Thymus (tissue), 14 donors: ENCODE measurements around the gene GRAMD1B. TPM values are rescaled to one million over a fixed set of nuclear protein-coding genes. Genes with fewer than 3 reads are reported as not detected.

Source experiments
- DNase-seq, 9 donors: peaks; one replicate each; pipeline ENCODE4 v3.0.0-alpha.2; 2013; ENCODE audit warnings: low spot score in 9 of 9, low read depth in 6 of 9, missing footprints in 1 of 9
- H3K27ac ChIP-seq, 2 donors: one replicate each; pipeline ENCODE4 v1.5.1; 2013; ENCODE audit warnings: control low read depth in 1 of 2, low read depth in 1 of 2, low read length in 1 of 2, mild to moderate bottlenecking in 1 of 2, moderate library complexity in 1 of 2
- H3K27me3 ChIP-seq, 2 donors: one replicate each; pipeline ENCODE4 v1.5.1; 2013; ENCODE audit warnings: low read length in 1 of 2; ENCODE audit not compliant: control insufficient read depth in 2 of 2, insufficient read depth in 1 of 2
- H3K36me3 ChIP-seq, 2 donors: one replicate each; pipeline ENCODE4 v1.5.1; 2013; ENCODE audit warnings: low read length in 1 of 2, mild to moderate bottlenecking in 1 of 2, moderate library complexity in 1 of 2; ENCODE audit not compliant: control insufficient read depth in 2 of 2, insufficient read depth in 2 of 2
- H3K4me1 ChIP-seq, 2 donors: one replicate each; pipeline ENCODE4 v1.5.1; 2013; ENCODE audit warnings: low read length in 2 of 2; ENCODE audit not compliant: control insufficient read depth in 2 of 2, insufficient read depth in 2 of 2
- H3K4me3 ChIP-seq, 2 donors: one replicate each; pipeline ENCODE4 v1.5.1; 2013; ENCODE audit warnings: low read length in 2 of 2, control low read depth in 1 of 2, mild to moderate bottlenecking in 1 of 2
- H3K9me3 ChIP-seq, 2 donors: one replicate each; pipeline ENCODE4 v1.5.1; 2013; ENCODE audit warnings: low read length in 1 of 2, mild to moderate bottlenecking in 1 of 2; ENCODE audit not compliant: control insufficient read depth in 2 of 2, insufficient read depth in 1 of 2
- WGBS: extraction: QIAGEN DNeasy Blood & Tissue Kit; methylation state at CpG from one replicate; pipeline ENCODE4 v1.1.7; 2013; 5-methylcytosine and 5-hydroxymethylcytosine counted together
- long read RNA-seq, 10 donors: transcript quantifications; one replicate each; lab custom pipeline, GENCODE V29; 2026
- polyA plus RNA-seq: library from polyadenylated mRNA; stranded (reverse); fragments of 200-250 nt; gene quantifications from one replicate; pipeline ENCODE4 v1.2.3, GENCODE V29; 2013
- total RNA-seq: library from RNA; stranded (reverse); fragments of 120-200 nt; gene quantifications from one replicate; pipeline ENCODE4 v1.2.4, GENCODE V29; 2013
- donor health status: healthy.

Gene GRAMD1B
- 15.6 TPM for total RNA-seq
- polyA plus RNA-seq, result 4.8 TPM
- long read RNA-seq, donor 1, result 0 reads
- long read RNA-seq, donor 2, result 0 reads
- long read RNA-seq, donor 3, partial matches to known transcripts, result 0 of 5 reads
- long read RNA-seq, donor 3, other reads (novel, unspliced or antisense), result 0 of 5 reads
- long read RNA-seq, donor 4, partial matches to known transcripts, result 0 of 1 reads
- long read RNA-seq, donor 4, other reads (novel, unspliced or antisense), result 0 of 1 reads
- long read RNA-seq, donor 5, partial matches to known transcripts, result 0 of 4 reads
- long read RNA-seq, donor 5, other reads (novel, unspliced or antisense), result 0 of 4 reads
- long read RNA-seq, donor 6, partial matches to known transcripts, result 0 of 1 reads
- long read RNA-seq, donor 6, other reads (novel, unspliced or antisense), result 0 of 1 reads
- long read RNA-seq, donor 7, partial matches to known transcripts, result 0 of 2 reads
- long read RNA-seq, donor 7, other reads (novel, unspliced or antisense), result 0 of 2 reads
- long read RNA-seq, donor 8, result 0 reads
- long read RNA-seq, donor 9, partial matches to known transcripts, result 0 of 3 reads
- long read RNA-seq, donor 9, other reads (novel, unspliced or antisense), result 0 of 3 reads
- long read RNA-seq, donor 10, partial matches to known transcripts, result 0 of 3 reads
- long read RNA-seq, donor 10, other reads (novel, unspliced or antisense), result 0 of 3 reads

GRCh38 chr11:123429913-123430720 is at the start of gene GRAMD1B:
Gene GRAMD1B (plus strand): TSS chr11:123430269. CDS start chr11:123430793, 524 bp downstream.
- H3K9me3 ChIP-seq, result no peaks in the 10 kb centered on the region

GRCh38 chr11:123381149-123381548 is 48.9 kb upstream of the GRAMD1B start:
- Histone ChIP-seq H3K27ac (no peak overlapping the region), H3K4me1 (peaks cover 0 to 3% of the 10 kb centered on the region in 2 donors), H3K9me3 (no peaks in the 10 kb centered on the region), H3K4me3 (no peak overlapping the region), H3K36me3 (no peaks in the 10 kb centered on the region), H3K27me3 (no peaks in the 10 kb centered on the region)
- 98% methylated on average over 5 of the region's 5 CpGs for WGBS
- DNase-seq, result no peak

More at GRCh38 chr11:123429913-123430720, at the start of gene GRAMD1B:
- under 1% methylated on average over 57 of the region's 57 CpGs for WGBS
- Histone ChIP-seq H3K4me1 (peaks cover 48 to 67% of the 10 kb centered on the region in 2 donors), H3K36me3 (no peaks in the 10 kb centered on the region), H3K27me3 (no peaks in the 10 kb centered on the region), H3K27ac (peak within 1 kb of the TSS; percentile 88 to 92), H3K4me3 (peak within 1 kb of the TSS; percentile 74 to 83)
- DNase-seq, result peak in 8 of 9 donors; percentile 61 to 95 (median 82)

- peaks cover 0 to 3% of the 10 kb centered on the region in 2 donors for H3K4me1 ChIP-seq
- no peak overlapping the region for H3K4me3 ChIP-seq
- H3K27me3 ChIP-seq, result no peaks in the 10 kb centered on the region
- DNase-seq, result no peak
- WGBS, result 97% methylated on average over 4 of the region's 4 CpGs
- no peaks in the 10 kb centered on the region for H3K9me3 ChIP-seq
- H3K36me3 ChIP-seq, result no peaks in the 10 kb centered on the region
- H3K27ac ChIP-seq, result no peak overlapping the region
Measured at GRCh38 chr11:123381817-123382554, 48.1 kb upstream of the GRAMD1B start.

GRCh38 chr11:123382555-123383074 is 47.5 kb upstream of the GRAMD1B start:
- 94% methylated on average over 3 of the region's 3 CpGs for WGBS
- no peak for DNase-seq
- Histone ChIP-seq H3K36me3 (no peaks in the 10 kb centered on the region), H3K4me3 (no peak overlapping the region), H3K9me3 (no peaks in the 10 kb centered on the region), H3K27ac (no peak overlapping the region), H3K27me3 (no peaks in the 10 kb centered on the region), H3K4me1 (no peaks in the 10 kb centered on the region)

GRCh38 chr11:123384116-123384515 is 46.0 kb upstream of the GRAMD1B start:
- H3K4me3 ChIP-seq, result no peak overlapping the region
- no peaks in the 10 kb centered on the region for H3K4me1 ChIP-seq
- no peak for DNase-seq
- H3K27ac ChIP-seq, result no peak overlapping the region
- H3K36me3 ChIP-seq, result no peaks in the 10 kb centered on the region
- H3K9me3 ChIP-seq, result no peaks in the 10 kb centered on the region
- no peaks in the 10 kb centered on the region for H3K27me3 ChIP-seq

- WGBS, result 92% methylated on average over 9 of the region's 9 CpGs
- no peak for DNase-seq
Measured at GRCh38 chr11:123386796-123387510, 43.1 kb upstream of the GRAMD1B start.

GRCh38 chr11:123388640-123389039 is 41.4 kb upstream of the GRAMD1B start:
- no peak overlapping the region for H3K4me3 ChIP-seq
- no peaks in the 10 kb centered on the region for H3K36me3 ChIP-seq
- no peaks in the 10 kb centered on the region for H3K4me1 ChIP-seq
- DNase-seq, result no peak
- no peak overlapping the region for H3K27ac ChIP-seq
- H3K27me3 ChIP-seq, result no peaks in the 10 kb centered on the region
- no peaks in the 10 kb centered on the region for H3K9me3 ChIP-seq
- 98% methylated on average over 4 of the region's 4 CpGs for WGBS

More at GRCh38 chr11:123386796-123387510, 43.1 kb upstream of the GRAMD1B start:
- Histone ChIP-seq H3K27ac (no peak overlapping the region), H3K9me3 (no peaks in the 10 kb centered on the region), H3K27me3 (no peaks in the 10 kb centered on the region), H3K36me3 (no peaks in the 10 kb centered on the region), H3K4me3 (no peak overlapping the region), H3K4me1 (no peaks in the 10 kb centered on the region)

GRCh38 chr11:123390146-123390545 is 39.9 kb upstream of the GRAMD1B start:
- H3K36me3 ChIP-seq, result no peaks in the 10 kb centered on the region
- DNase-seq, result no peak
- H3K4me3 ChIP-seq, result no peak overlapping the region
- WGBS, result 96% methylated on average over 4 of the region's 4 CpGs
- no peaks in the 10 kb centered on the region for H3K4me1 ChIP-seq
- no peaks in the 10 kb centered on the region for H3K27me3 ChIP-seq
- H3K27ac ChIP-seq, result no peak overlapping the region
- H3K9me3 ChIP-seq, result no peaks in the 10 kb centered on the region
